HUDEP-2 (cell line): ENCODE data around the gene G2E3.
"Not testable (repeated sequence)": the region's sequence is repeated elsewhere in the genome, so short reads cannot be mapped to it uniquely, and the experiment has no call there.

Experiments
- DNase-seq, 76 experiments: peaks; one replicate each; lab custom pipeline; 2025; ENCODE audit not compliant: unreplicated experiment in 76 of 76; lab: John Stamatoyannopoulos, UW

Gene G2E3, protein sequence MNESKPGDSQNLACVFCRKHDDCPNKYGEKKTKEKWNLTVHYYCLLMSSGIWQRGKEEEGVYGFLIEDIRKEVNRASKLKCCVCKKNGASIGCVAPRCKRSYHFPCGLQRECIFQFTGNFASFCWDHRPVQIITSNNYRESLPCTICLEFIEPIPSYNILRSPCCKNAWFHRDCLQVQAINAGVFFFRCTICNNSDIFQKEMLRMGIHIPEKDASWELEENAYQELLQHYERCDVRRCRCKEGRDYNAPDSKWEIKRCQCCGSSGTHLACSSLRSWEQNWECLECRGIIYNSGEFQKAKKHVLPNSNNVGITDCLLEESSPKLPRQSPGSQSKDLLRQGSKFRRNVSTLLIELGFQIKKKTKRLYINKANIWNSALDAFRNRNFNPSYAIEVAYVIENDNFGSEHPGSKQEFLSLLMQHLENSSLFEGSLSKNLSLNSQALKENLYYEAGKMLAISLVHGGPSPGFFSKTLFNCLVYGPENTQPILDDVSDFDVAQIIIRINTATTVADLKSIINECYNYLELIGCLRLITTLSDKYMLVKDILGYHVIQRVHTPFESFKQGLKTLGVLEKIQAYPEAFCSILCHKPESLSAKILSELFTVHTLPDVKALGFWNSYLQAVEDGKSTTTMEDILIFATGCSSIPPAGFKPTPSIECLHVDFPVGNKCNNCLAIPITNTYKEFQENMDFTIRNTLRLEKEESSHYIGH

DNA sequence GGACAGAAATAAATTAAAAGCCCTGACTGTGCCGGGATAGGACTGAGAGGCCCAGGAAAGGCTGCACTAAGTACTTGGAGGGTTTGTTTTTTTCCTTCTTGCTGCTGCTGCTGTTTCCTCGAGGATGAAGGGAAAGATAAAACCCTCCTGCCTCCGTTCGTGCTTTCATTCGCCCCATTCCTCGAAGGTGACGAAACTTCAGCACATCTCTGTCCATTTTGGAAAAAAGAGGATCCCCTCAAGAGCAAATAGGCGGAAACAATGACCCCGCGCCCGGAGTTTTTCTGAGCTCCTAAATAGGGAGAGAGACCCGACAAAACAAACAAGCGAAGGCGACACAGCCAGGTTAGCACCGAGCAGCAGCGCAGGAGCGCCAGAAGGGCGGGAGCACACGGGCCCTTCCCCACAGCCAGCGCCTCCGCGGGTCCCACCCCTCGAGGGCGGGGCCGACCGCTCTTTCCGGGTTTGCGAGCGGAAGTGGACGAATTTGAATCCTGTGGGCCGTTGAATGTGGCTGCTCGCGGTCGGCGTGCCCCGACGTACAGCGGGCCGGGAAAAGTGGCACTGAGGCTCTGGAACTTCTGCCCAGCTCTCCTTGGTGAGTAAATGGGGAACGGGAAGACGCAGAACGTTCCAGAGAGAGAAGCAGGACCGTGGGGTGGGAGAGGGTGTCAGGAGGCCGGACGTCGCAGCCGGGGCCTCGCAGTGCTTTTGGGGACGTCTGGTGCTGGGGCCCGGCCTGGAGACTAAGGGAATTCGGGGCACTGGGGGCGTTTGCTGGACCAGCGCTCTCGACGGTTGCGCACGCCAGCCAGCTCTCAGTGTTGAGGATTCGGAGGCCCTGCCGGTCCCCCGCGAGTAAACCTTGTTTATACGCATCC, at the start of gene G2E3:
G2E3 (plus strand) TSS at position 484 of the 881 bp plus-strand sequence. CDS start 21,922 bp downstream, outside the sequence.
- peak in 73 of 76 experiments; percentile 37 to 90 (median 78) for DNase-seq

DNA sequence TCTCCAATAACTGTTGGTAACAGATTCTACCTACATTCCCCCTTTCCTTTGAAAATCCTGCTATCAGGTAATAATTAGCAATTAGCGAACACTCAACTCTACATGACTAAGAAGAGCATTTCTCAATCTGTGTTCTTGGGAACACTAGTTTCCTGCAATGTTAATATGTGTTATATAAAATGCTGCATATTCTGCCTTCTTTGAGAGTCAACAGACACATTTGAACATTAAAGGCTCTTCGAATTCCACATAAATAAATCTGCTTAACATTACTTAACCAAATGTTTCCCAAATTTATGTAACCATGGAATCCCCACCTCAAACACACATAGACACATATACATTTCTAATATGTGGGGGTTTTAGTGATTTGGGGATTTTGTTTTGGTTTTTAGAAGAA, 41.2 kb upstream of the G2E3 start:
- no peak for DNase-seq

DNA sequence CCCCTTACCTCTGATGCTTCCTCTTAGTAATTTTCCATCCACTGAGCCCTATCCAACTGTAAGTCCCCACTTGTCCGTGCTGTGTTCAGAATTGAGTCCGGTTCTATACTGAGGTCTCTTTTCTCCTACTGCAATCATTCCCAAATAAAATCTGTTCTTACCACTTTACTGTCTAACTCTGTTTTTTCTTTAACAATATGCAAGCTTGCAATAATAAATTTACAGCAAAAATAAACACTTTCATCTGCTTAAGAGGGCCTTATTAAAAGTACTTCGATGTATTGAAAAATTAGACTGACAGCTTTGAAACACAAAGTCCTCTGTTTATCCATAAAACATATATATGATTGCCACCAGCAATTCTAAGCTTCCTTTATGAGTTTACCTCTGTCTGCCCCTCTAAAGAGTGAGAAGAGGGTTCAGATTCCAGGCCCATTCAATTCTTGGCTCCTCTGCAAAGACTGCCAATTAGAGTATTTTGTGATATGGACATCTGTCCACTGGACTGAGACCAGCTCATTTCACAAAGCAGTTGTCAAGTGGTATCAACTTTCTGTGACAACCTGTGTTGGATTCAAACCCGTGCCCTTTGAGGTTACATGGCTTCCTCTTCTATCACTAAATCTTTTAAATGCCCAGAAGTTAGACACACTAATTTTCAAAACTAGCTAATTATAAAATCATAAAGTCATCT, 39.9 kb upstream of the G2E3 start:
- no peak for DNase-seq

DNA sequence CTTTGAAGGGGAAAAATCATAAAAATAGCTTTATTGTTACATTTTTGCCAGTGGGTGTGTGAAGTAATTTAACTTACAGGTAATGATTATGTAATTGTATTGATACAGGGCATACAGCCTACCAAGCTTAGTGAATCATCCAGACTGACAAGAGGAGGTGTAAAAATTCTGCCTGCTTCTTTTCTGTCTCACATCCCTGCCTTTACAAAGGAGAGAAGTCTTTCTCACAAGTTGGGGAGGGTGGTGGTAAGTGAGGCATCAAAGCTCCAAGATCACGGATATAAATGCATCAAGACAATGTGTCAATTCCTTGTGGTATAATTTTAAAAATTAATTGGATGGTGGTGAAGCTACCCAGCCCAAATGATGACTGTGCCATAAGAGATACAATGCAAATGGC, 39.0 kb upstream of the G2E3 start:
- no peak for DNase-seq

DNA sequence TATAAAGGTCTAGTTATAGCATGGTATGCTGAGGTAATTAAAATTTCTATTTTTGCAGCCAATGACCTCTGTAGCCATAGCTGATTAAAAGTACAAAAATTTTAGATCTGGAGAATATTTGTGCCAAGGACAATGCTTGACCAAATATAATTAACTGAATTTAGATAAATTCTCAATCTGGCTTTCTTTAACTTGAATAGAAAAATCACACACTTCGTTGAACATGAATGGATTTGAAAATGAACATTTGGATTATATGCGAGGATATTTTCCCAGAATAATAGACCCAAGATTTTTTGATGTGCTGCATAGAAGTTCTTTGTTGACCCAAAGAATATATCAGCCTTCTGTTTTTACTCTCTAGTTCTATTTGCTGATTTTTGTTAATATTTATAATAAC, 38.4 kb upstream of the G2E3 start:
- no peak for DNase-seq

DNA sequence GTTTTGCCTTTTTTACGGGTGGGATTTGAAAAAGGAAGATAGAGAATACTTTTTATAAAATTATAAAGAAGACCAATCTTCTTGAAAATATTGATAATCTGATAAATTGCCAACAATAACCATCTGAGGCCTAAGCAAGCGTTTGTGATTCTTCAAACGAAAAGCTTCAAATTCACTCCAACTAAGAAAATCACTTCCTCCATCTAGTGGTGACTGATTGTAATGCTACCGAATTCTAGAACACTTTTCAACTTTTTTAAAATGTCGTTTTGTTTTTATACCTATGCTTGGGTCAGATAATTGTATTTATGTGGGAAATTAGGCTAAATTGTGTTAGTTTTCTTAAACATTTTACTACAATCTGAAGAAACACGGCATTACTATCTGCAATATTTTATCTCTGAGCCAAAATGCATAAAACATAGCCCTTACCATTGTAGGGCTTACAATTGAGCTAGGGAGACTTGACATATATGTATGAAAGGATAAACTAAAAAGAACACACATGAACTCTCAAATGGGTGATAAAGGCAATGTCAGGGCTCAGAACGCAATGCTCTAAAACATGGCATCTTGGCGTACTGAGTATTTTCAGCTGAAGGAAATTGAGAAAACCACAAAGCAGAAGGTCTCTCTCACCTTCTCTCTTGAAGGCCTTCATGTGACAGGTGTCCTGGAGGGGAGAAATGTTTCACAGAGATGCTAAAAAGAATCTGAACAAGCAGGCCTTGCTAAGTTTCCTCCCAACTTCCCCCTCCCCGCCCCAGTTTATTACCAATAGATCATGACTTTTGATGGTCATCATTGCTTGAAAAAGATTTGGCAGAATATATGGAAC, 36.8 kb upstream of the G2E3 start:
- peak in 12 of 76 experiments; percentile 2 to 27 (median 11) for DNase-seq

DNA sequence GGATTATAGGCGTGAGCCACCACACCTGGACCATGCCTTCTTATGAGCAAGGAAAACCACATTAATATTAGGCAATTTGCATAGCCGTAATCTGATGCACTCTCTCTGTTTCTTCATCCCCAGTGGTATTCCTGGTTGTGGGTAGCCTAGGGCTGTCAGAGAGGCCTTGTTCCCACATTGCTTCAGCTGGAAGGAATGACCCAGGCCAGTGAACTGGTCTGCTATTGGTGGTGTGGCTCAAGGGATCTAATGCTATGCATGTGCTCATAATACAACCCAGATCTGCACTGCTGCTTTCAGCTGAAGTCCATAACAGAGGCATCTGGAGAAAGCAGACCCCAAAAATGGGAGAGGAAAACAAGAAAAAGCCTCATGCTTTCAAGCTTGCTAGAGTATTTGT, 33.1 kb upstream of the G2E3 start:
- DNase-seq: no peak

DNA sequence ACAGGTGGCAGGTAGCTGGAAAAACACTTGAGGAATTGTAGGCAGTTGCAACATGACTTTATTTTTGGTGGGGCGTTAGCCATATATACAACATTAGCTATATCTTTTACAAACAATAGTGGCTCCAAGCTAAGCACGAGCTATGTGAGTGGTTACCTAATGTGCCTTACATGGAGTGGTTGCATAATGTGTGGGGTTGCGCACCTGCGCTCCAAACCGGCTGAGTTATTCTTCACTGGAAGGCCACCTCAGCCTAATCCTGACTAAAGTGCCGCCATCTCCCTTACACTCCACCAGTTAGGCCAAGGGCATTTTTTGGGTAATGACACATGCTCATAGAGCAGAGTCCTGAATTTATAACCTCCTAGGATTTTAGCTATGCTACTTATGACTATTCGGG, 31.8 kb upstream of the G2E3 start:
- no peak for DNase-seq

DNA sequence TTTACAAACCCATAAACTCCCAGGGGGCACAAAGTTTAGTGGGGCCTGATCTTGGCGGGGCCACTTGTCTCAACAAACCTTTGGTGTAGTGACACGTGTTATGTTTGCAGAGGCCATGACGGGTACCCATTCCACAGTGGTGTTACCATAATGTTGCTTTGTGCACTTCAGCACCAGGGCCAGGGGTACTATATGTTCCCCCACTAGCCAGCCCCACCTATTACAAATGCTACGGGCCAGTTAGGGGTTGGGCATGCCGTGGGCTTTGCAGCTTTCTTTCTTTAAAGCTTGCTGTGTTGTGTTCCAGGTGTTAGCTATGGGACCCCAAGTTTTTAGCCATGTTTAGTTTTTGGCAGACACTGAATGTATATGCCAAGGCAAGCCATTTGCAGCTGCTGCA, 30.8 kb upstream of the G2E3 start:
- no peak for DNase-seq

DNA sequence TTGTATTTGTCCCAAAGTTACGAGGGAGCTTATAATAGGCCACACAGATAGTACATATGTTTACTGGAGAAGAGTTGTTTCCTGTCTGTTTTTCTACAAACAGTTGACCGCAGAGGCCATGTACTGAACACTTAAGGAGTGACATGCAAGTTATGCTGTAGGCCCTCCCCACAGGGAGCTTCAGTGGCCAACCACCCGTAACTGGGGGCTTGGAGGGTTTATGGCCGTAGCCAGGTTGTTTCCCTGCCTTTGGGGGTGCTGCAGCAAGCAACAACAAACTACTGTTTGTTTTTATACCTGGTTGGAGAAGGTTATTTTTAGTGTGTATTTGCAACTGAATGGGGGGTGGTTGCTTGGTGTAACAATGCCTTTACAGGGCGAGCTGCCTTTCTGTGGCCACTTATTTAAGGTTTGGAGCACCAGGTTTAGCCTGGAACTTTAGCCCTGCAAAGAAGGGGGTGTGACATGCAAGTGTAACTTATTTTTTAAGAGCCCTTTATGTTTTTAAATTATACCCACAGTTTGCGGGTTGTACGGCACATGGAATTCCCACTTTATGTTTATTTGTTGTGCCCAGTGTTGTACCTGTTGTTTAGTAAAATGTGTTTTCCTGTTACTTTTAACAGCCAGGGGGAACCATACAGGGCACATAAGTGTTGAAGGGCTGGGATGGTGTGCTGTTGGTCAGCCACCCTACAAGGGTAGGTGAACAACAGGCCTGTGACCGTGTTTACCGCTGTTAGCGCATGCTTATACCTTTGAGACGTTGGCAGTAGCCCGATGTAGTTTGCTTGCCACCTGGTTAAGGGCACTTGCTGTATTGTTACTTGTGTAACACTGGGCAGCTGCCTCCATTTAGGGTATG, 29.9 kb upstream of the G2E3 start:
- DNase-seq: no peak

DNA sequence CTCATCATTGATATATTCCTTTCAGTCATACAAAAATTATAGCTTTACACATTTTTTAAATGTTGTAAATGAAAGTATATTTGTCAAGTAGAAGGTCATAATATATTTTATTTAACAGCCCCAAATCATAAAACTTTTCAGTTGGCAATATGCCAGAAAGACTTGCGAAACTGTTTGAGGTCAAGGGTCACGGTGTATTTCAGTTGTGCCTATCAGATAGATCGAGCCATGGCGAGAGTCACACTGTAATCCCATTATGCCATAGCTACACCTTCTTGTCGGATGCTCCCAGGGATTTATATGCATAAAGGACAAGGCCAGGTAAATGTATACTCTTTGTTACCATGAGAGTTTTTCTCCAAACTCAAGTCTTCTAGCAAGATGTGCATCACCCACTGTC, 26.7 kb upstream of the G2E3 start:
- no peak for DNase-seq

DNA sequence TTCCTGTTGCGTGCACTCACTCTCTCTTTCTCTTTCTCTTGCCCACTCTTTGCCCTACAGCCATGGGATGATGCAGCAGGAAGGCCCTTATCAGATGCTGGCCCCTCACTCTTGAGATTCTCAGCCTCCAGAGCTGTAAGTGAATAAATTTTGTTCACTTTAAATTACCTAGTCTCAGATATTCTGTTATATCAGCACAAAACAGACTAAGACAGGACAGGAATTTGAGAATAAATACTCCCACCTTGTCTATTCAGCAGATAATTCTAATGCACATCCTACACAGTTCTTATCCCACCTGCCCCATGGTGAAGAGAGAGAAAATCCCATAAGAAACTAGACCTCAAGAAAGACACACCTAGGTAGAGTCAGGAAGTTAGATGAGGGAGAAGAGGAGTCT, 25.8 kb upstream of the G2E3 start:
- DNase-seq: no peak

DNA sequence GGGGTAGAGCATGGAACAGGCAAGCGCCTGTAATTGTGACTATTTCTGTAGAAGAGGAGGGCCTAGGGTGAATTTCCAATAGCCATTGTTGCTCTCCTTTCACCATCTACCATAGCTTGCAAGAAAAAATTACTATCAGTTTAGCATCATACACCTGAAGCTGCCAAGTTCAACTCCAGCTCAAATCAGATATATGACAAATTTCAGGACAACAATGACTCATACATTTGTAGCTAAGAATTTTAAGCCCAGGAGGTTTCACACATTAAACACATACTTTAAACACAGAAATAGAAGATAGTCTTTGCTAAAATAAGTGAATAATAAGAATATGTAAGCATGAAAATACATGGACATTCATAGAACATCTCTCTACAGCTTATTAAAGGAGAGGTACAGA, 17.6 kb upstream of the G2E3 start:
- no peak for DNase-seq

DNA sequence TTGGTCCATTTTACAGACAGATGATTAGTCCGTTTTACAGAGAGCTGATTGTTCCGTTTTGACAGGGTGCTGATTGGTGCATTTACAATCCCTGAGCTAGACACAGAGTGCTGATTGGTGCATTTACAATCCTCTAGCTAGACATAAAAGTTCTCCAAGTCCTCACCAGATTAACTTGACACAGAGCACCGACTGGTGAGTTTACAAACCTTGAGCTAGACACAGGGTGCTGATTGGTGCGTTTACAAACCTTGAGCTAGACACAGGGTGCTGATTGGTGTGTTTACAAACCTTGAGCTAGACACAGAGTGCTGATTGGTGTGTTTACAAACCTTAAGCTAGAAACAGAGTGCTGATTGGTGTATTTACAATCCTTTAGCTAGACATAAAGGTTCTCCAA, 12.2 kb upstream of the G2E3 start:
- DNase-seq: not testable (repeated sequence)

DNA sequence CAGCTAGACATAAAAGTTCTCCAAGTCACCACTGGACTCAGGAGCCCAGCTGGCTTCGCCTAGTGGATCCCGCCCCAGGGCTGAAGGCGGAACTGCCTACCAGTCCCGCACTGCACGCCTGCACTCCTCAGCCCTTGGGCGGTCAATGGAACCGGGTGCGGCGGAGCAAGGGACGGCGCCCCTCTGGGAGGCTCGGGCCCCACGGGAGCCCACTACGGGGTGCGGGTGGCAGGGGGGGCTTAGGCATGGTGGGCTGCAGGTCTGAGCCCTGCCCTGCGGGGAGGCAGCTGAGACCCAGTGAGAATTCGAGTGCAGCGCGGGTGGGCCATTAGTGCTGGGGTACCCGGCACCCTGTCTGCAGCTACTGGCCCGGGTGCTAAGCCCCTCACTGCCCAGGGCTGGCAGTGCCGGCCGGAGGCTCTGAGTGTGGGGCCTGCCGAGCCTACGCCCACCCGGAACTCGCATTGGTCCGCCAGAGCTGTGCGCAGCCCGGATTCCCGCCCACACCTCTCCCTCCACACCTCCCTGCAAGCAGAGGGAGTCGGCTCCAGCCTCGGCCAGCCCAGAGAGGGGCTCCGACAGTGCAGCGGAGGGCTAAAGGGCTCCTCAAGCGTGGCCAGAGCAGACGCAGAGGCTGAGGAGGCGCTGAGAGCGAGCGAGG, 11.4 kb upstream of the G2E3 start:
- no peak for DNase-seq

DNA sequence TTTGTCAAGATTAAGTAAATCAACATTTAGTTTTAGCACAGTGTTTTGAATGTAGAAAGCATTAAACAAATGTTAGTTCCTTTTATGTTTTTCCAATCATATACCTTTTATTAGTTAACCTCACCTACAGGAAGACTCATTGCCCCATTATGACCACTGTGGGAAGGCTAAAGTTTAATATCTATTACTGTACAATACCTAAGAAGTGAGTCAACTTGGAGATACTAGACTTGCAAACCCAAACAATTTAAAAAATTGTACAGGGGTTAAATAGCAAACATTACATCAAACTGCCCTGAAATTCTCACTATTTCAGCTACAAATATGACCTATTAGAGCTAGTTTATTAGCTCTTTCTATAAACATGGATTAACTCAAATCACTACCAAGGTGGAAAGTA, 8.6 kb upstream of the G2E3 start:
- no peak for DNase-seq

DNA sequence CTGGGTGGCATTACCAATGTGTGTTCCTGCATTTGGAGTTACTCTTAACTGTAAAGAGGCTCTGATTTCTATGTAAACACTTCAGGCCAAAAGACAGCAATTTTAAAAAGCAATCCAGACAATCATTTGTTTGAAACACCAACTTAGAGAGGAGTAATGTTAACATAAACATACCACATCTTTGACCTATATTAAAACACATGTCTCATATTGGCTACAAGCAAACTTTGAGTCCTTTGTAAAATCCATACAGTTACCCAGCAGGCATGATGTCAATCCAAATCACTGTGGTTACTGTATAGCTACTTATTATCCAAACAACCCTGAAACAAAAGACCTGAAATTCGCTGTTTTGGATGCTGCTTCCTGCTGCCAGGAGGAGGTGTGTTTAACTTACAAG, 7.5 kb upstream of the G2E3 start:
- no peak for DNase-seq

DNA sequence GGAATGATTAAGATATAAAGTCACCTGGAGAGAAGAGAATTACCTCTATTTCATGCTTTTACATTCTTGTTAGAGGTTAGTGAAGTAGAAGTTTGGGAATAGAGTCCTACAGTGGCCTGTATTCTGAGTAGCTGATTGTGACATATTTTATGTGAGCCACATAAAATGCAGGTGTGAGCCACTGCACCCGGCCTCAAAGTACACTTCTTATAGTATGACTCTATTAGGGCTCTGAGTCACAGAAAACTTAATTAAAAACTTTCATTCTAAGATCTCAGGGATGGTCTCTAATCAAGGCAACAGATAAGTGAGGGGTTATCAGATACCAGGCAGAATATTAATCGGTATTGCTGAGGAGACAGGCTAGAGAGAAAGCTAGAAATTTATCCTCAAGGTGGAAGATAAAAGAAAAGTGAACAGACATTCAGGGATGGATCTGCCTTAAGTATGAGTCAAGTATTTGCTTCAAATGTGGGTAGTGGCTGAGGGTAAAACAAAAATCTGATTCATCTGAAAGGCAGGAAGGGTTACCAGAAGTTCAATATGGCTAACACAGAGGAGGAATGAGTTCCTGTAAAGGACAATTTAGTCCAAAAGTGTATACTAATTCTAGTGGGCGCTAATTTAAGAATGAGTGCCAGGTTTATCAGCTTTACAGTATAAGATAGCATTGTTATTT, 5.5 kb upstream of the G2E3 start:
- DNase-seq: no peak
